Measurements from ENCODE around the gene RHBDF1. TPM values are rescaled to one million over a fixed set of nuclear protein-coding genes. Genes with fewer than 3 reads are reported as not detected.

RHBDF1 gene
- polyA plus RNA-seq, 1 of the 3 experiments (the other 2 are of a cell fraction): 54.1 TPM

- Histone ChIP-seq H3K9me3 (no peaks in the 10 kb centered on the region), H3K27ac (ENCODE audit: low read depth in 2 of 2, low read length in 1 of 2) (no peak overlapping the region), H3K4me1 (ENCODE audit: control insufficient read depth in 1 of 2, insufficient read depth in 2 of 2, low read depth in 1 of 2, low read length in 1 of 2) (no peaks in the 10 kb centered on the region), H3K79me2 (ENCODE audit: insufficient read depth) (no peaks in the 10 kb centered on the region), H2AFZ (ENCODE audit: low read depth) (no peak overlapping the region), H4K20me1 (ENCODE audit: insufficient read depth) (peaks cover 9% of the 10 kb centered on the region; the same call in 1 of the 2 replicates), H3K4me2 (no peak overlapping the region), H3F3A (replicated peaks; ENCODE audit: insufficient read depth) (peaks cover 8% of the 10 kb centered on the region), H3K36me3 (replicated peaks in 1 of 2; ENCODE audit: control insufficient read depth in 1 of 2, insufficient read depth in 2 of 2, low read length in 1 of 2) (peaks cover 0 to 4% of the 10 kb centered on the region in 2 experiments), H3K4me3 (ENCODE audit: low read depth in 2 of 2, low read length in 1 of 2) (no peak overlapping the region), H3K9me2 (no peaks in the 10 kb centered on the region), H3K9ac (no peak overlapping the region), H3K27me3 (ENCODE audit: insufficient read depth) (no peaks in the 10 kb centered on the region)
- TF ChIP-seq RAD21 (IDR thresholded peaks at IDR 0.05; ENCODE audit: low read length): no peak
- no peak for TF ChIP-seq REST (IDR thresholded peaks at IDR 0.05; ENCODE audit: low read depth, low read length)
- no peak for TF ChIP-seq SMC3 (IDR thresholded peaks at IDR 0.05; ENCODE audit: low read depth, low read length)
- no peak for TF ChIP-seq NRF1 (IDR thresholded peaks at IDR 0.05; ENCODE audit: low read depth, low read length)
- TF ChIP-seq MEF2A (IDR thresholded peaks at IDR 0.05; ENCODE audit: borderline replicate concordance, low read depth): no peak
- no peak for TF ChIP-seq FOXJ3 (CRISPR knock-in tag; IDR thresholded peaks at IDR 0.05)
- no peak for TF ChIP-seq MAX (IDR thresholded peaks at IDR 0.05; ENCODE audit: low read depth)
- TF ChIP-seq RXRA (IDR thresholded peaks at IDR 0.05; ENCODE audit: borderline replicate concordance, low read depth): no peak
- TF ChIP-seq YY1 (IDR thresholded peaks at IDR 0.05; ENCODE audit: low read depth): no peak
- no peak for TF ChIP-seq ELF1 (IDR thresholded peaks at IDR 0.05)
- DNase-seq: no peak
- ChIA-PET CTCF (interaction anchor here (27.8 kb wide), 1 partner anchor 35 kb away, joined by 793 read pairs; the partner anchor contains the start of gene RHBDF1), POLR2A (no interaction called here)
- 98% methylated on average over 3 of the region's 5 CpGs for WGBS (ENCODE audit: low lambda C conversion rate)
Observed at GRCh38 chr16:100989-101388, 28.6 kb upstream of the RHBDF1 start.

GRCh38 chr16:97822-98221, 25.4 kb upstream of the RHBDF1 start:
- DNase-seq: no peak
- CTCF ChIA-PET: interaction anchor here (0.7 to 27.8 kb wide), 11 partner anchors 9 to 264 kb away, joined by 3 to 793 read pairs (median 14); partner anchors contain the start of genes HBM, MPG and RHBDF1
- H3K27me3 ChIP-seq (ENCODE audit: insufficient read depth): no peaks in the 10 kb centered on the region
- TF ChIP-seq JUND (IDR thresholded peaks at IDR 0.05): no peak
- TF ChIP-seq SMC3 (IDR thresholded peaks at IDR 0.05; ENCODE audit: low read depth, low read length): no peak
- no peak for TF ChIP-seq CTCF (IDR thresholded peaks at IDR 0.05)
- TF ChIP-seq MXI1 (IDR thresholded peaks at IDR 0.05; ENCODE audit: low read depth, low read length): no peak
- no peak for TF ChIP-seq FOXJ3 (CRISPR knock-in tag; IDR thresholded peaks at IDR 0.05)
- no peak for TF ChIP-seq YY1 (IDR thresholded peaks at IDR 0.05; ENCODE audit: low read depth)
- no peak for TF ChIP-seq TEAD4 (IDR thresholded peaks at IDR 0.05; ENCODE audit: borderline replicate concordance, insufficient read depth)
- no peak for TF ChIP-seq RXRA (IDR thresholded peaks at IDR 0.05; ENCODE audit: borderline replicate concordance, low read depth)
- TF ChIP-seq USF2 (IDR thresholded peaks at IDR 0.05; ENCODE audit: borderline replicate concordance, low read depth, low read length): no peak
- TF ChIP-seq IRF3 (IDR thresholded peaks at IDR 0.05; ENCODE audit: low read depth, low read length): no peak
- no peak for TF ChIP-seq EP300 (IDR thresholded peaks at IDR 0.05; ENCODE audit: borderline replicate concordance in 1 of 2, low read depth in 1 of 2, low read length in 1 of 2)
- TF ChIP-seq ELF1 (IDR thresholded peaks at IDR 0.05): no peak
- TF ChIP-seq NRF1 (IDR thresholded peaks at IDR 0.05; ENCODE audit: low read depth, low read length): no peak

More at GRCh38 chr16:97822-98221, 25.4 kb upstream of the RHBDF1 start:
- Histone ChIP-seq H3K4me3 (ENCODE audit: low read depth in 2 of 2, low read length in 1 of 2) (no peak overlapping the region), H3K27ac (ENCODE audit: low read depth in 2 of 2, low read length in 1 of 2) (no peak overlapping the region), H3K79me2 (ENCODE audit: insufficient read depth) (no peaks in the 10 kb centered on the region), H3K9me3 (no peaks in the 10 kb centered on the region), H3K9me2 (no peaks in the 10 kb centered on the region), H3K4me2 (no peak overlapping the region), H2AFZ (ENCODE audit: low read depth) (no peak overlapping the region), H3K4me1 (ENCODE audit: control insufficient read depth in 1 of 2, insufficient read depth in 2 of 2, low read depth in 1 of 2, low read length in 1 of 2) (peaks cover 0 to 4% of the 10 kb centered on the region in 2 experiments; a peak in 1 of 4 replicates), H3K36me3 (replicated peaks in 1 of 2; ENCODE audit: control insufficient read depth in 1 of 2, insufficient read depth in 2 of 2, low read length in 1 of 2) (peaks cover 0 to 4% of the 10 kb centered on the region in 2 experiments), H3F3A (replicated peaks; ENCODE audit: insufficient read depth) (peaks cover 8% of the 10 kb centered on the region), H4K20me1 (ENCODE audit: insufficient read depth) (peaks cover 9% of the 10 kb centered on the region; the same call in 1 of the 2 replicates), H3K9ac (no peak overlapping the region)
- POLR2A ChIA-PET: interaction anchor here (1.2 kb wide), 1 partner anchor 19 kb away, joined by 3 read pairs; the partner anchor contains the start of gene MPG
- 84% methylated on average over 7 of the region's 8 CpGs for WGBS (ENCODE audit: low lambda C conversion rate)

Measured in SK-N-SH (cell line).